GM23248 (cell line): Measurements from ENCODE around the gene PSG7. TPM values are rescaled to one million over a fixed set of nuclear protein-coding genes. Genes with fewer than 3 reads are reported as not detected.
A peak's percentile ranks its signal among the peaks of the same experiment; 100 is the strongest.
"Not testable (repeated sequence)": the region's sequence is repeated elsewhere in the genome, so short reads cannot be mapped to it uniquely, and the experiment has no call there.

ENCODE experiments used
- DNase-seq: peaks from one replicate; pipeline ENCODE4 v3.0.0-alpha.2; 2015
- H2AFZ ChIP-seq: fragments of 200-600 bp; sonication (generic); 2 replicates; pipeline ENCODE4 v1.6.1; 2016; ENCODE audit warnings: antibody characterized with exemption
- H3F3A ChIP-seq: fragments of 200-600 bp; sonication (generic); 2 replicates; pipeline ENCODE4 v1.6.1; 2016; ENCODE audit warnings: mild to moderate bottlenecking, antibody characterized with exemption, mixed run types; ENCODE audit not compliant: insufficient read depth
- H3K27ac ChIP-seq: fragments of 200-600 bp; sonication (generic); 2 replicates; pipeline ENCODE4 v1.5.1; 2016; ENCODE audit warnings: mild to moderate bottlenecking
- H3K27me3 ChIP-seq: fragments of 200-600 bp; sonication (generic); replicated peaks from 2 replicates; pipeline ENCODE4 v1.6.1; 2016; ENCODE audit warnings: mild to moderate bottlenecking; ENCODE audit not compliant: insufficient read depth
- H3K36me3 ChIP-seq: fragments of 200-600 bp; sonication (generic); 2 replicates; pipeline ENCODE4 v1.6.1; 2016; ENCODE audit warnings: low read depth, mild to moderate bottlenecking
- H3K4me1 ChIP-seq: fragments of 200-600 bp; sonication (generic); 2 replicates; pipeline ENCODE4 v1.6.1; 2016; ENCODE audit warnings: mild to moderate bottlenecking; ENCODE audit not compliant: insufficient read depth
- H3K4me2 ChIP-seq: fragments of 200-600 bp; sonication (generic); one replicate; pipeline ENCODE4 v1.6.1; 2016; ENCODE audit warnings: mild to moderate bottlenecking; ENCODE audit not compliant: unreplicated experiment
- H3K4me3 ChIP-seq: fragments of 200-600 bp; sonication (generic); 2 replicates; pipeline ENCODE4 v1.5.1; 2016; ENCODE audit warnings: mild to moderate bottlenecking
- H3K79me2 ChIP-seq: fragments of 200-600 bp; sonication (generic); 2 replicates; pipeline ENCODE4 v1.6.1; 2016; ENCODE audit warnings: mild to moderate bottlenecking; ENCODE audit not compliant: insufficient read depth
- H3K9ac ChIP-seq: fragments of 200-600 bp; sonication (generic); 2 replicates; pipeline ENCODE4 v1.6.1; 2016; ENCODE audit warnings: mild to moderate bottlenecking
- H3K9me2 ChIP-seq: fragments of 200-600 bp; sonication (generic); 2 replicates; pipeline ENCODE4 v1.6.1; 2016; ENCODE audit warnings: mixed run types, mild to moderate bottlenecking, moderate library complexity; ENCODE audit not compliant: insufficient read depth
- H3K9me3 ChIP-seq: fragments of 200-600 bp; sonication (generic); one replicate; pipeline ENCODE4 v1.6.1; 2017; ENCODE audit warnings: low read depth
- H4K20me1 ChIP-seq: fragments of 200-600 bp; sonication (generic); 2 replicates; pipeline ENCODE4 v1.6.0; 2016; ENCODE audit not compliant: insufficient read depth
- EZH2phosphoT487 ChIP-seq: fragments of 200-600 bp; sonication (generic); IDR thresholded peaks from 2 replicates; pipeline ENCODE4 v1.6.1; 2018; ENCODE audit warnings: antibody characterized with exemption, moderate library complexity, mild to moderate bottlenecking, low read depth; ENCODE audit not compliant: insufficient read depth
- WGBS, 2 experiments: methylation state at CpG; one replicate each; pipeline ENCODE4 v1.1.6; 2015 to 2017; ENCODE audit warnings: low lambda C conversion rate in 2 of 2, low coverage in 1 of 2; ENCODE audit errors: missing lambda C conversion rate in 2 of 2; 5-methylcytosine and 5-hydroxymethylcytosine counted together
- in situ Hi-C: fragments of 300-500 bp; cut with MboI; formaldehyde crosslinking; loops from 2 replicates; pipeline ENCODE4 v1.15.0; 2020
- polyA plus RNA-seq: library from polyadenylated mRNA; unstranded; fragments of >200 nt; fragmentation: Nextera tagmentation; extraction: Ambion mirVana; gene quantifications from 2 replicates; pipeline ENCODE4 v1.2.1, GENCODE V29; 2016
- total RNA-seq: library from RNA; depleted of rRNA; stranded (reverse); fragments of >200 nt; shearing (Covaris generic); gene quantifications from 2 replicates; pipeline ENCODE4 v1.2.3, GENCODE V29; 2014; rRNA removed

The PSG7 gene
- total and polyA plus RNA-seq, 2 experiments from 2014 or later: 0.19 TPM; not detected in 1

GRCh38 chr19:42879613-42880012 lies 57.4 kb downstream of the PSG7 start, which contains the start of gene PSG1:
TSS of gene PSG1 (minus strand) at chr19:42879713. CDS start at chr19:42879581, 132 bp downstream.
- Histone ChIP-seq H2AFZ (no peak within 1 kb of the TSS), H3K27ac (no peak within 1 kb of the TSS), H3K9me3 (no peaks in the 10 kb centered on the region), H3K4me2 (no peak within 1 kb of the TSS), H3K36me3 (no peaks in the 10 kb centered on the region), H3K79me2 (no peaks in the 10 kb centered on the region), H4K20me1 (no peaks in the 10 kb centered on the region), H3K4me3 (no peak within 1 kb of the TSS), H3K27me3 (no peaks in the 10 kb centered on the region), H3K4me1 (peaks cover 30% of the 10 kb centered on the region), H3F3A (peaks cover 31% of the 10 kb centered on the region), H3K9me2 (no peaks in the 10 kb centered on the region), H3K9ac (no peak within 1 kb of the TSS)
- 92 to 96% methylated on average over 2 of the region's 2 CpGs for WGBS, 2 experiments
- no peak for DNase-seq
- no peak for TF ChIP-seq EZH2phosphoT487
- in situ Hi-C loops: no loop called here

- H3K79me2 ChIP-seq, H4K20me1 ChIP-seq, H3K9me3 ChIP-seq, H3K4me3 ChIP-seq, H3K27me3 ChIP-seq, H3K9me2 ChIP-seq, H3K36me3 ChIP-seq, H2AFZ ChIP-seq, in situ Hi-C loops: not testable (repeated sequence)
- Histone ChIP-seq H3K4me2 (peak overlapping the region; percentile 41), H3F3A (peaks cover 41% of the 10 kb centered on the region), H3K9ac (peak overlapping the region; percentile 46), H3K4me1 (peaks cover 40% of the 10 kb centered on the region), H3K27ac (peak overlapping the region; percentile 87)
- peak; percentile 69 for DNase-seq
These were observed 60.4 kb downstream of the PSG7 start for GRCh38 chr19:42876596-42876995.

DNA sequence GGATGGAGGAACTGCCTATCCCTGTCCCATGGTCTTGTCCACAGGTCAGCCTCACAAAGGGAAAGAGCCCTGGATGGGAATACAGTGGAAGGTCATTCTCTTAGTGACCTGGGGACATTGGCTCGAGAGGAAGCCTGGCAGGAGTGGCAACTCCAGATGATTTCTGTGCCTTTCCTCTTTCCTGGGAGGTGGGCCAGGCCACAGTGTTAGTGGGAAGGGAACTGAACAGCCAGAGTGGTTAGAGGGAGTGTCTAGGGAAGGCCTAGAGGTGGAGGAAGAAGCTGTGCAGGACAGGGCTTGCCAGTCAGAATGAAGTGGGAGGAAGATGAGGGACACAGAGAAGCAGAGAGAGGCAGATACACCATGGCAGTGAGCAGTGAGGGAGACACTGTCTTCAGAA lies 61.1 kb downstream of the PSG7 start:
- H3K4me2 ChIP-seq: peak overlapping the region; percentile 41
- H3K9me3 ChIP-seq, H3K4me3 ChIP-seq, in situ Hi-C loops, H2AFZ ChIP-seq, H4K20me1 ChIP-seq, H3K9me2 ChIP-seq, H3K36me3 ChIP-seq, H3K27me3 ChIP-seq, H3K79me2 ChIP-seq: not testable (repeated sequence)
- H3K4me1 ChIP-seq: peaks cover 40% of the 10 kb centered on the region
- peaks cover 41% of the 10 kb centered on the region for H3F3A ChIP-seq
- DNase-seq: peak; percentile 48
- 67 to 86% methylated on average over 1 of the region's 1 CpG for WGBS, 2 experiments
- H3K9ac ChIP-seq: peak overlapping the region; percentile 46
- H3K27ac ChIP-seq: peak overlapping the region; percentile 87

- H3K27me3 ChIP-seq, H3K36me3 ChIP-seq, H3K79me2 ChIP-seq, H3K4me3 ChIP-seq, H4K20me1 ChIP-seq, H3K9me2 ChIP-seq, H2AFZ ChIP-seq, in situ Hi-C loops, H3K9me3 ChIP-seq: not testable (repeated sequence)
- Histone ChIP-seq H3K4me2 (peak overlapping the region; percentile 45), H3F3A (peaks cover 41% of the 10 kb centered on the region), H3K27ac (peak overlapping the region; percentile 87), H3K4me1 (peaks cover 40% of the 10 kb centered on the region), H3K9ac (peak overlapping the region; percentile 46)
- peak; percentile 70 for DNase-seq
- WGBS, 2 experiments: 8 to 19% methylated on average over 4 of the region's 4 CpGs
These were observed 61.9 kb downstream of the PSG7 start for GRCh38 chr19:42874901-42875813.

DNA sequence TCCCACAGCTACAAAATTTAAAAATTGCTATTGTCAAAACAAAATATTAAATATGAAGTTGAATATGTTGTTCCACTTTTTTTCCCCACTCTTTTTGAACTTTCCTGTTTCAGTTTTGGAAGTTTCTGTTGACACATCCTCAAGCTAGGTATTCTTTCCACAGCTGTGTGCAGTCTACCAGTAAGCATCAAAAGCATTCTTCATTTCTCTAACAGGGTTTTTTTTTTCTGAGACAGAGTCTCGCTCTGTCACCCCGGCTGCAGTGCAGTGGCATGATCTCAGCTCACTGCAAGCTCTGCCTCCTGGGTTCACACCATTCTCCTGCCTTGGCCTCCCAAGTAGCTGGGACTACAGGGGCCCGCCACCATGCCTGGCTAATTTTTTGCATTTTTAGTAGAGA lies 62.9 kb downstream of the PSG7 start:
- H3K36me3 ChIP-seq, H3K4me3 ChIP-seq, H3K27me3 ChIP-seq, H3K79me2 ChIP-seq, H3K9me3 ChIP-seq, DNase-seq, H3K9ac ChIP-seq, H2AFZ ChIP-seq, H3K9me2 ChIP-seq, in situ Hi-C loops, H4K20me1 ChIP-seq: not testable (repeated sequence)
- 72 to 76% methylated on average over 3 of the region's 3 CpGs for WGBS, 2 experiments
- peaks cover 40% of the 10 kb centered on the region for H3K4me1 ChIP-seq
- peak overlapping the region; percentile 45 for H3K4me2 ChIP-seq
- peaks cover 41% of the 10 kb centered on the region for H3F3A ChIP-seq
- peak overlapping the region; percentile 87 for H3K27ac ChIP-seq

Other genes starting within 250 kb of the PSG7 start
- not detected in 2 replicates for gene PSG3, start 196.7 kb downstream of the PSG7 start, total RNA-seq
- 0.10 TPM in 1 of 2 replicates, not detected in the other for gene PSG3, start 196.7 kb downstream of the PSG7 start, polyA plus RNA-seq
- not detected in 2 replicates for gene PSG8, start 171.5 kb downstream of the PSG7 start, total RNA-seq
- 0.95 and 1.7 TPM in 2 replicates for gene PSG8, start 171.5 kb downstream of the PSG7 start, polyA plus RNA-seq
- 0.13 and 0.54 TPM in 2 replicates for gene PSG1, start 57.5 kb downstream of the PSG7 start, total RNA-seq
- gene PSG1, start 57.5 kb downstream of the PSG7 start, polyA plus RNA-seq: 2.5 and 3.0 TPM in 2 replicates
- not detected in 2 replicates for gene PSG6, start 19.3 kb downstream of the PSG7 start, total RNA-seq
- 1.2 and 1.8 TPM in 2 replicates for gene PSG6, start 19.3 kb downstream of the PSG7 start, polyA plus RNA-seq
- gene PSG11, start 89.3 kb upstream of the PSG7 start, total RNA-seq: not detected in 2 replicates
- 0.36 and 0.85 TPM in 2 replicates for gene PSG11, start 89.3 kb upstream of the PSG7 start, polyA plus RNA-seq
- 0.76 and 0.89 TPM in 2 replicates for gene PSG2, start 145.5 kb upstream of the PSG7 start, total RNA-seq
- 4.3 and 5.7 TPM in 2 replicates for gene PSG2, start 145.5 kb upstream of the PSG7 start, polyA plus RNA-seq
- gene PSG5, start 249.3 kb upstream of the PSG7 start, total RNA-seq: 430 and 534 TPM in 2 replicates
- gene PSG5, start 249.3 kb upstream of the PSG7 start, polyA plus RNA-seq: 1,012 and 1,019 TPM in 2 replicates